Vagina (tissue), 2 donors: ENCODE data around the gene ORAI2. TPM values are rescaled to one million over a fixed set of nuclear protein-coding genes. Genes with fewer than 3 reads are reported as not detected.
A peak's percentile ranks its signal among the peaks of the same experiment; 100 is the strongest.

Experiments used
- DNase-seq, 2 donors: peaks; one replicate each; pipeline ENCODE4 v3.0.0-alpha.2; 2017; ENCODE audit errors: extremely low spot score in 2 of 2
- H3K27ac ChIP-seq: fragments of 200-600 bp; sonication (generic); one replicate; pipeline ENCODE4 v1.5.1; 2019
- H3K27me3 ChIP-seq: fragments of 200-600 bp; sonication (generic); one replicate; pipeline ENCODE4 v1.5.1; 2019
- H3K36me3 ChIP-seq, 2 donors: fragments of 200-600 bp; sonication (generic); one replicate each; pipeline ENCODE4 v1.5.1; 2017 to 2019
- H3K4me1 ChIP-seq: fragments of 200-600 bp; sonication (generic); one replicate; pipeline ENCODE4 v1.5.1; 2019
- H3K4me3 ChIP-seq, 2 donors: fragments of 200-600 bp; sonication (generic); 1 replicate in 1 of 2; 2 replicates in 1 of 2; pipeline ENCODE4 v1.5.1; 2016 to 2019
- H3K9me3 ChIP-seq: fragments of 200-600 bp; sonication (generic); one replicate; pipeline ENCODE4 v1.5.1; 2019
- POLR2A ChIP-seq, 2 donors: fragments of 450-650 bp; IDR thresholded peaks; one replicate each; pipeline ENCODE4 v1.6.1; 2017; ENCODE audit warnings: antibody characterized with exemption in 2 of 2, mild to moderate bottlenecking in 2 of 2, moderate library complexity in 2 of 2
- POLR2AphosphoS5 ChIP-seq, 2 donors: sonication (generic); formaldehyde crosslinking; IDR thresholded peaks; one replicate each; pipeline ENCODE4 v1.9.0; 2017; ENCODE audit warnings: antibody characterized with exemption in 2 of 2, mild to moderate bottlenecking in 2 of 2, low read depth in 1 of 2; ENCODE audit not compliant: insufficient read depth in 1 of 2
- intact Hi-C: fragments of 100-400 bp; cut with DNase I; formaldehyde crosslinking; loops from one replicate; pipeline ENCODE4 v1.15.1; 2023
- total RNA-seq: library from RNA; depleted of rRNA; stranded (reverse); fragments of >200 nt; gene quantifications from one replicate; pipeline ENCODE4 v1.2.3, GENCODE V29; 2016
- TF ChIP-seq, protein P1 (sequence below), 3 experiments: fragments of 450-650 bp in 2 of 3; fragments of 200-600 bp in 1 of 3; sonication (generic) in 1 of 3; IDR thresholded peaks; one replicate each; pipeline ENCODE4 v1.5.1; 2017 to 2019; ENCODE audit warnings: antibody characterized with exemption in 3 of 3, mild to moderate bottlenecking in 2 of 3, moderate library complexity in 2 of 3

ORAI2 gene
- total RNA-seq, 1 donor from 2014 or later: 15.5 TPM

- H3K4me3 ChIP-seq: no peak overlapping the region
- H3K36me3 ChIP-seq: no peaks in the 10 kb centered on the region
- intact Hi-C loops: loop anchor here (5.0 kb wide), 1 partner anchor 110 kb away; no protein-coding TSS in a partner anchor
- no peaks in the 10 kb centered on the region for H3K9me3 ChIP-seq
- no peaks in the 10 kb centered on the region for H3K27me3 ChIP-seq
- no peak for DNase-seq
- TF ChIP-seq, protein P1, sequence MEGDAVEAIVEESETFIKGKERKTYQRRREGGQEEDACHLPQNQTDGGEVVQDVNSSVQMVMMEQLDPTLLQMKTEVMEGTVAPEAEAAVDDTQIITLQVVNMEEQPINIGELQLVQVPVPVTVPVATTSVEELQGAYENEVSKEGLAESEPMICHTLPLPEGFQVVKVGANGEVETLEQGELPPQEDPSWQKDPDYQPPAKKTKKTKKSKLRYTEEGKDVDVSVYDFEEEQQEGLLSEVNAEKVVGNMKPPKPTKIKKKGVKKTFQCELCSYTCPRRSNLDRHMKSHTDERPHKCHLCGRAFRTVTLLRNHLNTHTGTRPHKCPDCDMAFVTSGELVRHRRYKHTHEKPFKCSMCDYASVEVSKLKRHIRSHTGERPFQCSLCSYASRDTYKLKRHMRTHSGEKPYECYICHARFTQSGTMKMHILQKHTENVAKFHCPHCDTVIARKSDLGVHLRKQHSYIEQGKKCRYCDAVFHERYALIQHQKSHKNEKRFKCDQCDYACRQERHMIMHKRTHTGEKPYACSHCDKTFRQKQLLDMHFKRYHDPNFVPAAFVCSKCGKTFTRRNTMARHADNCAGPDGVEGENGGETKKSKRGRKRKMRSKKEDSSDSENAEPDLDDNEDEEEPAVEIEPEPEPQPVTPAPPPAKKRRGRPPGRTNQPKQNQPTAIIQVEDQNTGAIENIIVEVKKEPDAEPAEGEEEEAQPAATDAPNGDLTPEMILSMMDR (IDR thresholded peaks at IDR 0.05): no peak
- TF ChIP-seq POLR2A (IDR thresholded peaks at IDR 0.05): no peak
- H3K4me1 ChIP-seq: peaks cover 20% of the 10 kb centered on the region
- no peak overlapping the region for H3K27ac ChIP-seq
Observed at GRCh38 chr7:102392330-102392729, 41.0 kb upstream of the ORAI2 start.

GRCh38 chr7:102393467-102393866 is 39.9 kb upstream of the ORAI2 start:
- H3K27ac ChIP-seq: no peak overlapping the region
- H3K4me3 ChIP-seq: no peak overlapping the region
- DNase-seq: no peak
- intact Hi-C loops: loop anchor here (5.0 kb wide), 1 partner anchor 111 kb away; no protein-coding TSS in a partner anchor
- no peak for TF ChIP-seq POLR2AphosphoS5 (IDR thresholded peaks at IDR 0.05; ENCODE audit: insufficient read depth in 1 of 2, low read depth in 1 of 2)
- TF ChIP-seq POLR2A (IDR thresholded peaks at IDR 0.05): no peak
- TF ChIP-seq, protein P1 (IDR thresholded peaks at IDR 0.05): no peak
- no peaks in the 10 kb centered on the region for H3K9me3 ChIP-seq
- no peaks in the 10 kb centered on the region for H3K27me3 ChIP-seq
- peaks cover 25% of the 10 kb centered on the region for H3K4me1 ChIP-seq
- H3K36me3 ChIP-seq: no peaks in the 10 kb centered on the region

- intact Hi-C loops: no loop called here
- no peak for TF ChIP-seq POLR2AphosphoS5 (IDR thresholded peaks at IDR 0.05; ENCODE audit: insufficient read depth in 1 of 2, low read depth in 1 of 2)
- TF ChIP-seq, protein P1 (IDR thresholded peaks at IDR 0.05): no peak
- TF ChIP-seq POLR2A (IDR thresholded peaks at IDR 0.05): no peak
- Histone ChIP-seq H3K4me1 (peaks cover 23% of the 10 kb centered on the region), H3K27ac (peak overlapping the region; percentile 86), H3K4me3 (peak overlapping the region; percentile 56 to 82), H3K27me3 (no peaks in the 10 kb centered on the region), H3K9me3 (no peaks in the 10 kb centered on the region), H3K36me3 (peaks cover 0 to 12% of the 10 kb centered on the region in 2 donors)
- no peak for DNase-seq
Observed at GRCh38 chr7:102395592-102395872, 37.8 kb upstream of the ORAI2 start.

DNA sequence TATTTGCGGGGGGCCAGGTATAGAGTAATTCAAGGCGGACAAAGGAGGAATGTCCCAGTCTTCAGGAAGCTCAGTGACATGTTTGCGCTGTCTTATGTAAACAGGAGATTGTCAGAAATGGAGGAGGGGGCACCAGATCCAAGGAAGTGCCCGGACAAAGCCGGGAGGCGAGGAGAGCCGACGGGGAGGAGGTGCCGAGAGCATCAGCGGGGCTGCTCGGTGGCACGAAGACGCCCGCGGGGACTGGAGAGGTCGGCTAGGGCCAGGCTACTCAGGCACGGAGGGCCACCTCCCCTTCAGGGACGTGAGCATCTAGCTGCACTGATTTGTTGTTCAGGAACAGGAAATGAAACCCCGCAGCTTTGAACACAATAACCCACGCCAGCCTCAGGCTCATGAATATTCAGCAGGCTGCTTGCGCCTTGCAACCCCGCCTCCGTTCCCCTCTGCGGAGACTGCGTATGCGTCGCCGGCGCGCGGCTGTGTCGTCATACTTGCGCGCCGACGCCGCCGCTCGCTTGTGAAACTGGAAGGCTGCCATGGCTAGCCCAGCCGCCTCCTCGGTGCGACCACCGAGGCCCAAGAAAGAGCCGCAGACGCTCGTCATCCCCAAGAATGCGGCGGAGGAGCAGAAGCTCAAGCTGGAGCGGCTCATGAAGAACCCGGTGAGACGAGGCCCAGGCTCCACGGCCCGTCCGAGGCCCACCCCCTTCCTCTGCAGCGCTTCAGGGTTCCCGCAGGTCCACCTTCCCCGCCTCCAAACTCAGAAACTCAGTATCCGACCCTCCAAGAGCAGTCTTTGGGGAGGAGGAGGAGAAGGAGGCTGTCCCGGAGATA is 37.3 kb upstream of the ORAI2 start, which contains the start of gene PRKRIP1:
Gene PRKRIP1 (plus strand): TSS at position 491 of the 837 bp plus-strand sequence. CDS start 49 bp downstream, at position 540.
- H3K27ac ChIP-seq: peak within 1 kb of the TSS; percentile 86
- H3K4me3 ChIP-seq: peak within 1 kb of the TSS; percentile 56 to 82
- intact Hi-C loops: no loop called here
- TF ChIP-seq POLR2A (IDR thresholded peaks at IDR 0.05): no peak
- TF ChIP-seq, protein P1 (IDR thresholded peaks at IDR 0.05): no peak
- TF ChIP-seq POLR2AphosphoS5 (IDR thresholded peaks at IDR 0.05; ENCODE audit: insufficient read depth in 1 of 2, low read depth in 1 of 2): peak; percentile 63 to 88
- H3K36me3 ChIP-seq: peaks cover 0 to 18% of the 10 kb centered on the region in 2 donors
- no peaks in the 10 kb centered on the region for H3K9me3 ChIP-seq
- peak in 1 of 2 donors; percentile 92 for DNase-seq
- H3K27me3 ChIP-seq: no peaks in the 10 kb centered on the region
- H3K4me1 ChIP-seq: peaks cover 18% of the 10 kb centered on the region

GRCh38 chr7:102396710-102397019 is 36.7 kb upstream of the ORAI2 start:
- peak overlapping the region; percentile 86 for H3K27ac ChIP-seq
- H3K27me3 ChIP-seq: no peaks in the 10 kb centered on the region
- no peak for DNase-seq
- TF ChIP-seq POLR2A (IDR thresholded peaks at IDR 0.05) (no peak), POLR2AphosphoS5 (IDR thresholded peaks at IDR 0.05; ENCODE audit: insufficient read depth in 1 of 2, low read depth in 1 of 2) (no peak)
- TF ChIP-seq, protein P1 (IDR thresholded peaks at IDR 0.05): no peak
- H3K9me3 ChIP-seq: no peaks in the 10 kb centered on the region
- H3K36me3 ChIP-seq: peaks cover 0 to 24% of the 10 kb centered on the region in 2 donors
- peak overlapping the region; percentile 56 to 82 for H3K4me3 ChIP-seq
- H3K4me1 ChIP-seq: peaks cover 18% of the 10 kb centered on the region
- intact Hi-C loops: no loop called here
